ENCODE results near the gene CCDC107. TPM values are rescaled to one million over a fixed set of nuclear protein-coding genes. Genes with fewer than 3 reads are reported as not detected.

Gene CCDC107
- total and polyA plus RNA-seq, 9 of the 15 experiments (the other 6 are each of a cell fraction or from before 2014, with no cell fraction given) = 0.35 to 11.3 (median 6.9) TPM; not detected in 1

- FAIRE-seq (no peak), DNase-seq (ENCODE audit: extremely low read depth in 1 of 4, low spot score in 3 of 4) (no peak), ATAC-seq (no peak)
- no peak overlapping the region for H3K27ac ChIP-seq (ENCODE audit: extremely low read depth, low read depth, low read length)
- in situ Hi-C loops (cut with MboI) = no loop called here
- POLR2A ChIA-PET = interaction anchor here (0.7 to 2.6 kb wide), 6 partner anchors 9 to 133 kb away, joined by 3 to 14 read pairs (median 3); no protein-coding TSS in a partner anchor
- H3K4me2 ChIP-seq (ENCODE audit: insufficient read depth, low read length) = peak overlapping the region; percentile 96; the same call in 1 of the 2 replicates
- no peaks in the 10 kb centered on the region for H4K20me1 ChIP-seq (replicated peaks; ENCODE audit: control insufficient read depth, insufficient read depth, low read length)
- H3K9ac ChIP-seq (ENCODE audit: insufficient read depth in 1 of 2, low read depth in 2 of 2, low read length in 2 of 2) = no peak overlapping the region
- TF ChIP-seq EHMT2 (IDR thresholded peaks at IDR 0.05) = no peak
- TF ChIP-seq ZBTB33 (CRISPR knock-in tag; IDR thresholded peaks at IDR 0.05) = peak; percentile 54; the same call in 1 of the 2 replicates
- TF ChIP-seq BHLHE40 (IDR thresholded peaks at IDR 0.05; ENCODE audit: low read length) = no peak
- TF ChIP-seq ZNF518B (CRISPR knock-in tag; IDR thresholded peaks at IDR 0.05) = no peak
- H3K4me1 ChIP-seq (replicated peaks in 1 of 2; ENCODE audit: control insufficient read depth in 2 of 2, insufficient read depth in 2 of 2, low read length in 2 of 2) = peaks cover 11 to 21% of the 10 kb centered on the region in 2 experiments; a peak in 4 of 5 replicates
- intact Hi-C loops (cut with micrococcal nuclease) = loop anchor here (2.0 to 5.0 kb wide), 3 partner anchors 41 to 76 kb away; partner anchors contain the start of genes CREB3, TESK1 and TLN1
- H3K36me3 ChIP-seq (ENCODE audit: control insufficient read depth, insufficient read depth, low read length) = peaks cover 15% of the 10 kb centered on the region; the same call in 1 of the 3 replicates
- H3K27me3 ChIP-seq (ENCODE audit: control insufficient read depth in 2 of 2, insufficient read depth in 2 of 2, low read length in 2 of 2) = no peaks in the 10 kb centered on the region
- CTCF ChIA-PET (ENCODE audit: low intra/inter-chr PET ratio) = no interaction called here
- no TSS peak for BruUV-seq (replicated peaks)
- no peaks in the 10 kb centered on the region for H3K9me1 ChIP-seq (ENCODE audit: control insufficient read depth, insufficient read depth, low read length)
- H3K4me3 ChIP-seq = no peak overlapping the region
- WGBS (ENCODE audit: insufficient coverage, low coverage, missing lambda C conversion rate) = 68% methylated on average over 10 of the region's 17 CpGs
- H3K9me3 ChIP-seq (replicated peaks; ENCODE audit: control insufficient read depth, insufficient read depth, low read depth, low read length) = no peaks in the 10 kb centered on the region
- H3K79me2 ChIP-seq (ENCODE audit: control insufficient read depth, insufficient read depth, low read length) = peaks cover 8% of the 10 kb centered on the region; the same call in 2 of the 3 replicates
- H2AFZ ChIP-seq (ENCODE audit: low read depth, low read length) = peak overlapping the region; percentile 99
Observed at GRCh38 chr9:35656348-35656747, 1.7 kb upstream of the CCDC107 start.

All from K562 (cell line).